Measurements from ENCODE around the gene TMEM259.

Gene TMEM259

DNA sequence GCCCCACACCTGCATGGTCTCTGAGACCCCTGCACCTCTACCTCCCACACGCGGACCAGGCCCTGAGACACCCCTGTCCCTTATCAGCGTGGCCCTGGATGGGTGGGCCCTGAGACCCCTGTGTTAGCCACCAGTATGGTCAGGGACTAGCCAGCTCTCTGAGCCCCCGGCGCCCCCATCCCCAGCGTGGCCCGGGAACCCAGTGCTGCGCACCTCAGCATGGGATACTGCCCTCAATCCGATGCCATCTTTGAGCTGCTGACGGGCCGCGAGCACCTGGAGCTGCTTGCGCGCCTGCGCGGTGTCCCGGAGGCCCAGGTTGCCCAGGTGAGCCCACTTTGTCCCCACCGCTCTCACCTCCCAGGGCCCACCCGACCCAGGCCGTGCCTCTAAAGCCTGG lies 41.1 kb upstream of the TMEM259 start:
- no peak overlapping the region for H3K4me3 ChIP-seq (ENCODE audit: low read depth, low read length)
- TF ChIP-seq, protein P1, sequence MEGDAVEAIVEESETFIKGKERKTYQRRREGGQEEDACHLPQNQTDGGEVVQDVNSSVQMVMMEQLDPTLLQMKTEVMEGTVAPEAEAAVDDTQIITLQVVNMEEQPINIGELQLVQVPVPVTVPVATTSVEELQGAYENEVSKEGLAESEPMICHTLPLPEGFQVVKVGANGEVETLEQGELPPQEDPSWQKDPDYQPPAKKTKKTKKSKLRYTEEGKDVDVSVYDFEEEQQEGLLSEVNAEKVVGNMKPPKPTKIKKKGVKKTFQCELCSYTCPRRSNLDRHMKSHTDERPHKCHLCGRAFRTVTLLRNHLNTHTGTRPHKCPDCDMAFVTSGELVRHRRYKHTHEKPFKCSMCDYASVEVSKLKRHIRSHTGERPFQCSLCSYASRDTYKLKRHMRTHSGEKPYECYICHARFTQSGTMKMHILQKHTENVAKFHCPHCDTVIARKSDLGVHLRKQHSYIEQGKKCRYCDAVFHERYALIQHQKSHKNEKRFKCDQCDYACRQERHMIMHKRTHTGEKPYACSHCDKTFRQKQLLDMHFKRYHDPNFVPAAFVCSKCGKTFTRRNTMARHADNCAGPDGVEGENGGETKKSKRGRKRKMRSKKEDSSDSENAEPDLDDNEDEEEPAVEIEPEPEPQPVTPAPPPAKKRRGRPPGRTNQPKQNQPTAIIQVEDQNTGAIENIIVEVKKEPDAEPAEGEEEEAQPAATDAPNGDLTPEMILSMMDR (IDR thresholded peaks at IDR 0.05; ENCODE audit: control insufficient read depth, extremely low read depth, insufficient read depth), result no peak
- DNase-seq (ENCODE audit: low read depth), result no peak

DNA sequence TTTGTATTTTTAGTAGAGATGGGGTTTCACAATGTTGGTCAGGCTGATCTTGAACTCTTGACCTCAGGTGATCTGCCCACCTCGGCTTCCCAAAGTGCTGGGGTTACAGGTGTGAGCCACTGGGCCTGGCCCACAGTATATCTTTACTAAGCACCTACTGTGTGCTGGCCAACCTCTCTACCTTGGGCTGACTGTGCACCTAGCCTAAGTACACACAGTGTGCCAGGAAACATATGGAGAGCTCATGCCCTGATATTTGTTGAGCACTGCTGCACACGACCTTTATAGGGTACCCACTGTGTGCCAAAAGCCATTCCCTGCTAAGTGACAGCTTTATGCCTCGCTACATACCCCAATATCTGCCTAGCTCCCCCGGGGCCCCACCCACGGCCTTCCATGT lies 39.8 kb upstream of the TMEM259 start:
- TF ChIP-seq, protein P1 (IDR thresholded peaks at IDR 0.05; ENCODE audit: control insufficient read depth, extremely low read depth, insufficient read depth), result no peak
- DNase-seq (ENCODE audit: low read depth), result no peak
- no peak overlapping the region for H3K4me3 ChIP-seq (ENCODE audit: low read depth, low read length)

DNA sequence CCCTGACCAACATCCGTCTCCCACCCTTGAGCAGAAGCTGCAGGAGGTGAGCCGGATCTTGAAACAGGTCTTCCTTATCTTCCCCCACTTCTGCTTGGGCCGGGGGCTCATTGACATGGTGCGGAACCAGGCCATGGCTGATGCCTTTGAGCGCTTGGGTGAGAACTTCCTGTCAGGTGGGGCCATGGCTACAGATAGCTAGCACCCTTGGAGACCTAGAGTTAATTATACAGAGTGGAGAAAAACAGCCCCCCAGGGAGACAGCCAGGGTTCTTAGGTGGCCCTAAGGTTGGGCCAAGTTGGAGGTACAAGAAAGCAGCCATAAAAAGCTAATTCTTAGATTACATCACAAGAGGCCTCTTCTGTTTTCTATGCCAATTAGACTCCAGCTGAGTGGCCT lies 37.2 kb upstream of the TMEM259 start:
- TF ChIP-seq, protein P1 (IDR thresholded peaks at IDR 0.05; ENCODE audit: control insufficient read depth, extremely low read depth, insufficient read depth), result no peak
- no peak for DNase-seq (ENCODE audit: low read depth)

DNA sequence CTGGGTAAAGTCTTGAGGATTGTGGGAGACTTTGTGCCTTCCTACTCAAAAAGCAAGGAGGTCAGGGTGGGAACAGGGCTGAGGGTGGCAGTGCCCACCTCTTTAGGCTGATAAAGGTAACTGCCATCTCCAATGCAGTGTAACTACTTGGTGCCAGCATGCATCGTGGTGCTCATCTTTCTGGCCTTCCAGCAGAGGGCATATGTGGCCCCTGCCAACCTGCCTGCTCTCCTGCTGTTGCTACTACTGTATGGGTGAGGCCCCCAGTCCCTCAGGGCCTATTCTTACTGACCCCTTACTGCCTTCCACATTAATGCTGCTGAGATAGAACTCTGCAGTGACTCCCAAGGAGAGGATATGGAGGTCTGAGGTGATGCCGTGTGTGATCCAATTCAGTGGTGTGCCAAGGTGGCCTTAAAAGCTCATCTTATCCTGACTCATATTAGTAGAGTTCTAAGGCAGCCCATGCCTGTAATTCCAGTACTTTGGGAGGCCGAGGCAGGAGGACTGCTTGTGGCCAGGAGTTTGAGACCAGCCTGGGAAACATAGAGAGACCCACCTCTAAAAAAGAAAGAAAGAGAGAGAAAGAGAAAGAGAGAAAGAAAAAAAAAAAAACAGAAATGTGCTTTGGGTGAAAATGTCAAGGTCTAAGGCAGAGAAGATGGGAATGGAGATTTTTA lies 36.4 kb upstream of the TMEM259 start:
- TF ChIP-seq, protein P1 (IDR thresholded peaks at IDR 0.05; ENCODE audit: control insufficient read depth, extremely low read depth, insufficient read depth), result no peak
- DNase-seq (ENCODE audit: low read depth), result no peak
- no peak overlapping the region for H3K4me3 ChIP-seq (ENCODE audit: low read depth, low read length)

More for the DNA sequence above, 37.2 kb upstream of the TMEM259 start:
- H3K4me3 ChIP-seq (ENCODE audit: low read depth, low read length), result no peak overlapping the region

DNA sequence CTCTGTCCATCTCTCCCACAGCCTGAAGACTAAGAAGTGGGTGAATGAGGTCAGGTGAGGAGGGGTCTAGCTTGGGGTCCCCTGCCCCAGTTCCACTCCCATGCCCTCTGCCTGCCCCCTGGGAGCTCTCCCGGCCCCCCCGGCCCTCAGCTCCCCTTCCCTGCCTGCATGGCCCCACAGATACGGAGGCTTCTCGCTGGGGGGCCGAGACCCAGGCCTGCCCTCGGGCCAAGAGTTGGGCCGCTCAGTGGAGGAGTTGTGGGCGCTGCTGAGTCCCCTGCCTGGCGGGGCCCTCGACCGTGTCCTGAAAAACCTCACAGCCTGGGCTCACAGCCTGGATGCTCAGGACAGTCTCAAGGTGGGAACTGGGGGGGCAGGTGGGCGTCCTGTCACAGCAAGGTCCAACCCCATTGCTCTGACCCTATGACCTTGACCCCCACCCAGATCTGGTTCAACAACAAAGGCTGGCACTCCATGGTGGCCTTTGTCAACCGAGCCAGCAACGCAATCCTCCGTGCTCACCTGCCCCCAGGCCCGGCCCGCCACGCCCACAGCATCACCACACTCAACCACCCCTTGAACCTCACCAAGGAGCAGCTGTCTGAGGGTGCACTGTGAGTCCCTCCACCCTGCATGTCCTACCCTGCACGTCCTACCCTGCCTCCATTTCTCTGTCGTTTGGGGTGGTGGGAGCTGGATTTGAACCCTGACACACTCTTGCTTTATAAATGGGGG lies 35.1 kb upstream of the TMEM259 start:
- TF ChIP-seq, protein P1 (IDR thresholded peaks at IDR 0.05; ENCODE audit: control insufficient read depth, extremely low read depth, insufficient read depth), result no peak
- H3K4me3 ChIP-seq (ENCODE audit: low read depth, low read length), result no peak overlapping the region
- DNase-seq (ENCODE audit: low read depth), result no peak

DNA sequence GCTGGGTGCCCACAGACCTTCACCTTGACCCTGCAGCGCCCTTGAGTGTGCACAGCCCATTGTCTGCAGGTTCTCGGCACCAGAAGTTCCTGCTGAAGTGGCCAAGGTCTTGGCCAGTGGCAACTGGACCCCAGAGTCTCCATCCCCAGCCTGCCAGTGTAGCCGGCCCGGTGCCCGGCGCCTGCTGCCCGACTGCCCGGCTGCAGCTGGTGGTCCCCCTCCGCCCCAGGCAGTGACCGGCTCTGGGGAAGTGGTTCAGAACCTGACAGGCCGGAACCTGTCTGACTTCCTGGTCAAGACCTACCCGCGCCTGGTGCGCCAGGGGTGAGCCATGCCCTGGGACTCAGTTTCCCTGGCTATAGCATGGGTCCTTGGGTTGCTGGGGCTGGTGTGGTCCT lies 34.1 kb upstream of the TMEM259 start:
- DNase-seq (ENCODE audit: low read depth), result no peak

More for the DNA sequence above, 34.1 kb upstream of the TMEM259 start:
- H3K4me3 ChIP-seq (ENCODE audit: low read depth, low read length), result no peak overlapping the region
- TF ChIP-seq, protein P1 (IDR thresholded peaks at IDR 0.05; ENCODE audit: control insufficient read depth, extremely low read depth, insufficient read depth), result no peak

All from LNCaP clone FGC (cell line).